Measurements from ENCODE around the gene KCNIP2. TPM values are rescaled to one million over a fixed set of nuclear protein-coding genes. Genes with fewer than 3 reads are reported as not detected.

KCNIP2 gene
- total RNA-seq, 1 experiment from 2014 or later: 2.8 TPM

GRCh38 chr10:101783736-101784118, 59.9 kb downstream of the KCNIP2 start:
- DNase-seq (ENCODE audit: low spot score): no peak

GRCh38 chr10:101782811-101783735, 60.5 kb downstream of the KCNIP2 start, which contains the start of gene NPM3:
Gene NPM3, minus strand, starts transcription at chr10:101783446. Its CDS starts 56 bp downstream, at chr10:101783390.
- peak; percentile 61 for DNase-seq (ENCODE audit: low spot score)

- DNase-seq (ENCODE audit: low spot score): no peak
Observed at GRCh38 chr10:101781984-101782810, 61.4 kb downstream of the KCNIP2 start.

GRCh38 chr10:101781655-101781983, 62.0 kb downstream of the KCNIP2 start:
- DNase-seq (ENCODE audit: low spot score): no peak

GRCh38 chr10:101780818-101781654, 62.6 kb downstream of the KCNIP2 start:
- DNase-seq (ENCODE audit: low spot score): peak; percentile 48

- no peak for DNase-seq (ENCODE audit: low spot score)
Observed at GRCh38 chr10:101780187-101780817, 63.3 kb downstream of the KCNIP2 start.

- DNase-seq (ENCODE audit: low spot score): no peak
Observed at GRCh38 chr10:101779544-101780186, 63.9 kb downstream of the KCNIP2 start.

- no peak for DNase-seq (ENCODE audit: low spot score)
Observed at GRCh38 chr10:101778781-101779543, 64.6 kb downstream of the KCNIP2 start.

GRCh38 chr10:101778151-101778780, 65.3 kb downstream of the KCNIP2 start:
- no peak for DNase-seq (ENCODE audit: low spot score)

GRCh38 chr10:101777619-101778145, 65.9 kb downstream of the KCNIP2 start:
- peak; percentile 11 for DNase-seq (ENCODE audit: low spot score)

GRCh38 chr10:101776161-101776817, 67.3 kb downstream of the KCNIP2 start:
- no peak for DNase-seq (ENCODE audit: low spot score)

Other genes starting within 250 kb of the KCNIP2 start
- 26.5 and 30.8 TPM in 2 replicates for gene FBXW4, start 148.6 kb downstream of the KCNIP2 start, total RNA-seq (2014; rRNA removed; shearing (Covaris generic))
- gene FGF8, start 67.7 kb downstream of the KCNIP2 start, total RNA-seq (2014; rRNA removed; shearing (Covaris generic)): not detected in 2 replicates
- gene NPM3, start 60.4 kb downstream of the KCNIP2 start, total RNA-seq (2014; rRNA removed; shearing (Covaris generic)): 65.5 and 96.9 TPM in 2 replicates
- gene OGA, start 25.4 kb downstream of the KCNIP2 start, total RNA-seq (2014; rRNA removed; shearing (Covaris generic)): 82.2 and 98.2 TPM in 2 replicates
- gene ARMH3, start 212.4 kb upstream of the KCNIP2 start, total RNA-seq (2014; rRNA removed; shearing (Covaris generic)): 6.0 and 17.7 TPM in 2 replicates
- 39.7 and 49.6 TPM in 2 replicates for gene HPS6, start 221.5 kb upstream of the KCNIP2 start, total RNA-seq (2014; rRNA removed; shearing (Covaris generic))

Measured in A172 (cell line).